Keratinocyte (primary cell): ENCODE measurements around the gene ATF6B. TPM values are rescaled to one million over a fixed set of nuclear protein-coding genes. Genes with fewer than 3 reads are reported as not detected.

Experiments used
- DNase-seq: peaks from one replicate; pipeline ENCODE4 v3.0.0-alpha.2; 2011; ENCODE audit warnings: low read depth, missing footprints, low spot score
- FAIRE-seq: peaks from 2 replicates; lab custom pipeline; 2011; peaks lifted over from hg19 to GRCh38; lab: Jason Lieb, UNC
- H2AFZ ChIP-seq: 2 replicates; pipeline ENCODE4 v1.6.0; 2012; ENCODE audit warnings: low read length, control low read depth, inconsistent platforms; ENCODE audit not compliant: control insufficient read depth
- H3K27ac ChIP-seq: 2 replicates; pipeline ENCODE4 v1.5.1; 2011; ENCODE audit warnings: low read length; ENCODE audit not compliant: control insufficient read depth, insufficient read depth
- H3K27me3 ChIP-seq: 3 replicates; pipeline ENCODE4 v1.6.0; 2011; ENCODE audit warnings: low read length; ENCODE audit not compliant: control insufficient read depth, insufficient read depth; ENCODE audit errors: extremely low read depth
- H3K36me3 ChIP-seq, 2 experiments: 2 replicates in 1 of 2; 3 replicates in 1 of 2; pipeline ENCODE4 v1.5.1; 2011; ENCODE audit warnings: low read length in 2 of 2, mild to moderate bottlenecking in 1 of 2; ENCODE audit not compliant: control insufficient read depth in 2 of 2, insufficient read depth in 2 of 2; ENCODE audit errors: extremely low read depth in 1 of 2
- H3K4me1 ChIP-seq: 3 replicates; pipeline ENCODE4 v1.5.1; 2011; ENCODE audit warnings: low read length; ENCODE audit not compliant: control insufficient read depth, insufficient read depth; ENCODE audit errors: extremely low read depth
- H3K4me2 ChIP-seq: 3 replicates; pipeline ENCODE4 v1.6.0; 2011; ENCODE audit warnings: low read depth, low read length; ENCODE audit not compliant: control insufficient read depth, insufficient read depth; ENCODE audit errors: extremely low read depth
- H3K4me3 ChIP-seq, 3 experiments: fragments of 200-600 bp in 1 of 3; sonication (generic) in 1 of 3; 2 replicates in 2 of 3; 3 replicates in 1 of 3; pipeline ENCODE4 v1.5.1; 2011 to 2016; ENCODE audit warnings: low read length in 3 of 3, mild to moderate bottlenecking in 3 of 3, control low read depth in 2 of 3, inconsistent platforms in 1 of 3, low read depth in 1 of 3, mixed read lengths in 1 of 3, mixed run types in 1 of 3, moderate library complexity in 1 of 3; ENCODE audit not compliant: control insufficient read depth in 2 of 3, insufficient read depth in 2 of 3; ENCODE audit errors: extremely low read depth in 1 of 3
- H3K79me2 ChIP-seq: 2 replicates; pipeline ENCODE4 v1.6.0; 2012; ENCODE audit warnings: low read length; ENCODE audit not compliant: control insufficient read depth, insufficient read depth
- H3K9ac ChIP-seq: 3 replicates; pipeline ENCODE4 v1.6.0; 2011; ENCODE audit warnings: low read length; ENCODE audit not compliant: control insufficient read depth, insufficient read depth; ENCODE audit errors: extremely low read depth
- H3K9me1 ChIP-seq: 3 replicates; pipeline ENCODE4 v1.6.0; 2011; ENCODE audit warnings: low read length; ENCODE audit not compliant: control insufficient read depth, insufficient read depth; ENCODE audit errors: extremely low read depth
- H3K9me3 ChIP-seq: 2 replicates; pipeline ENCODE4 v1.5.1; 2012; ENCODE audit warnings: low read depth, low read length; ENCODE audit not compliant: control insufficient read depth
- H4K20me1 ChIP-seq: 3 replicates; pipeline ENCODE4 v1.6.0; 2011; ENCODE audit warnings: low read length; ENCODE audit not compliant: control insufficient read depth, insufficient read depth; ENCODE audit errors: extremely low read depth
- EZH2 ChIP-seq: IDR thresholded peaks from one replicate; pipeline ENCODE4 v1.6.1; 2012; ENCODE audit warnings: inconsistent platforms, mild to moderate bottlenecking, low read length, moderate library complexity
- dilution Hi-C: fragments of 300-500 bp; cut with MboI; formaldehyde crosslinking; loops from one replicate; pipeline ENCODE4 v1.7.0; 2020; ENCODE audit warnings: low sequenced_read_pairs; ENCODE audit not compliant: extremely low pct_ligation_motif_present
- polyA plus RNA-seq, 5 experiments: library from polyadenylated mRNA; depleted of rRNA in 3 of 5; stranded (reverse) in 3 of 5; stranded (forward) in 1 of 5; unstranded in 1 of 5; fragments of >200 nt; gene quantifications; 1 replicate in 1 of 5; 2 replicates in 3 of 5; 3 replicates in 1 of 5; pipeline versions ENCODE4 v1.2.1 to v1.2.3, GENCODE V29; 2011 to 2012; ENCODE audit warnings: missing spikeins in 2 of 5, low read depth in 1 of 5, low replicate concordance in 1 of 5
- TF ChIP-seq, protein P1 (sequence below), 3 experiments: IDR thresholded peaks in 1 of 3; conservative IDR thresholded peaks in 1 of 3; optimal IDR thresholded peaks in 1 of 3; 2 replicates in 2 of 3; 3 replicates in 1 of 3; pipeline versions ENCODE3 to v1.5.1; 2011; ENCODE audit warnings: low read length in 3 of 3, mild to moderate bottlenecking in 3 of 3, moderate library complexity in 2 of 3, control low read depth in 1 of 3, inconsistent platforms in 1 of 3; ENCODE audit not compliant: insufficient read depth in 2 of 3; ENCODE audit errors: extremely low read depth in 1 of 3

The ATF6B gene
- polyA plus RNA-seq, 1 donor (not counting 4 experiments of a cell fraction or from before 2014, with no cell fraction given), result 30.4 TPM

DNA sequence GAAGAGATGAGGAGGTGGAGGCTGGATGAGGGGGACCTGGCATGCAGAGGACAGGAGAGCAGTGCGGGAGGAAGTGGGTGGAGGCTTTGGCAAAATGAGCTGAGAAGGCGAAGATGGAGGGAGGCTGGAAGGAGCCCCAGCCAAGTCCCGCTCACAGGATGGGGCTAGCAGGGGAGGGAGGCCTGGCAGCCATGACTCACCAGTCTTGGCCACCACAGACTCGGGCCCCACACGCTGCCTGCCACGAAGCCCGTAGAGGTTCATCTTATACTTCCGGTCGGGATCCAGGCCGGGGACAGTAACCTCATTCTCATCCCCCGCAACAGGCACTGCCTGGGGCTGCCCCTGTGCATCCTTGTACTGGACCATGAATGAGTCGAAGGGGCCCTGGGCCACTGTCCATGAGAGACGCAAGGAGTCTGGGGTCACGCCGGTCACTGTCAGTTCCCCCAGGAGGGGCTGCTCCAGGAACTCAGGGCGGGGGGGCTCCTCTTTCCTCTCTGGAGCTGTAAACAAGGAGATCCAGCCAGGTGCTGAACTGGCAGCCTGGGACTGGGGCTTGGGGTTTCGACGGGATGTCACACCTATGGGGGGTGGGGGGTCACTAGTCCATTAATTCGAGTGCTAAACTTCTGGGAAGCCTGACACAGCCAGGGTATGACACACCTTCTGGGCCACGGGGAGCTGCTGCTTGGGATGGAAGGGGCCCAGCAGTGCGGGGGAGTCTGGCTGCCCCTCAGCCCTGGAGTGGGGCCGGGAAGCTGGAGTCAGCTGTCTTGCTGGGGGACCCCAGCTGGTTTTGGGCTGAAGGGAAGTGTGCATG, 46.7 kb downstream of the ATF6B start:
- Histone ChIP-seq H3K9ac (no peak overlapping the region), H3K27ac (no peak overlapping the region), H3K4me2 (no peak overlapping the region), H3K9me1 (no peaks in the 10 kb centered on the region), H4K20me1 (no peaks in the 10 kb centered on the region), H3K27me3 (peaks cover 8% of the 10 kb centered on the region), H3K9me3 (no peaks in the 10 kb centered on the region), H3K79me2 (no peaks in the 10 kb centered on the region), H2AFZ (no peak overlapping the region), H3K4me1 (peaks cover 24% of the 10 kb centered on the region), H3K4me3 (no peak overlapping the region), H3K36me3 (no peaks in the 10 kb centered on the region)
- DNase-seq (no peak), FAIRE-seq (no peak)
- dilution Hi-C loops, result no loop called here
- TF ChIP-seq, protein P1, sequence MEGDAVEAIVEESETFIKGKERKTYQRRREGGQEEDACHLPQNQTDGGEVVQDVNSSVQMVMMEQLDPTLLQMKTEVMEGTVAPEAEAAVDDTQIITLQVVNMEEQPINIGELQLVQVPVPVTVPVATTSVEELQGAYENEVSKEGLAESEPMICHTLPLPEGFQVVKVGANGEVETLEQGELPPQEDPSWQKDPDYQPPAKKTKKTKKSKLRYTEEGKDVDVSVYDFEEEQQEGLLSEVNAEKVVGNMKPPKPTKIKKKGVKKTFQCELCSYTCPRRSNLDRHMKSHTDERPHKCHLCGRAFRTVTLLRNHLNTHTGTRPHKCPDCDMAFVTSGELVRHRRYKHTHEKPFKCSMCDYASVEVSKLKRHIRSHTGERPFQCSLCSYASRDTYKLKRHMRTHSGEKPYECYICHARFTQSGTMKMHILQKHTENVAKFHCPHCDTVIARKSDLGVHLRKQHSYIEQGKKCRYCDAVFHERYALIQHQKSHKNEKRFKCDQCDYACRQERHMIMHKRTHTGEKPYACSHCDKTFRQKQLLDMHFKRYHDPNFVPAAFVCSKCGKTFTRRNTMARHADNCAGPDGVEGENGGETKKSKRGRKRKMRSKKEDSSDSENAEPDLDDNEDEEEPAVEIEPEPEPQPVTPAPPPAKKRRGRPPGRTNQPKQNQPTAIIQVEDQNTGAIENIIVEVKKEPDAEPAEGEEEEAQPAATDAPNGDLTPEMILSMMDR (optimal IDR thresholded peaks at IDR 0.05 in 1 of 3, IDR thresholded peaks at IDR 0.05 in 1 of 3, conservative IDR thresholded peaks at IDR 0.05 in 1 of 3; ENCODE audit: extremely low read depth in 1 of 3, insufficient read depth in 2 of 3, low read length in 3 of 3), result no peak
- TF ChIP-seq EZH2, result no peak

- peaks cover 5% of the 10 kb centered on the region for H3K27me3 ChIP-seq
- dilution Hi-C loops, result no loop called here
- no peak overlapping the region for H2AFZ ChIP-seq
- H3K9me1 ChIP-seq, result no peaks in the 10 kb centered on the region
- DNase-seq (no peak), FAIRE-seq (no peak)
- TF ChIP-seq, protein P1 (optimal IDR thresholded peaks at IDR 0.05 in 1 of 3, IDR thresholded peaks at IDR 0.05 in 1 of 3, conservative IDR thresholded peaks at IDR 0.05 in 1 of 3; ENCODE audit: extremely low read depth in 1 of 3, insufficient read depth in 2 of 3, low read length in 3 of 3), result no peak
- no peak for TF ChIP-seq EZH2
- no peaks in the 10 kb centered on the region for H3K9me3 ChIP-seq
- H3K4me1 ChIP-seq, result peaks cover 30% of the 10 kb centered on the region
- H4K20me1 ChIP-seq, result no peaks in the 10 kb centered on the region
- H3K27ac ChIP-seq, result no peak overlapping the region
- H3K36me3 ChIP-seq, result no peaks in the 10 kb centered on the region
- no peak overlapping the region for H3K4me3 ChIP-seq
- no peak overlapping the region for H3K9ac ChIP-seq
- H3K4me2 ChIP-seq, result no peak overlapping the region
- H3K79me2 ChIP-seq, result no peaks in the 10 kb centered on the region
These were observed 48.3 kb downstream of the ATF6B start for GRCh38 chr6:32079566-32080290.
